Aorta (tissue), 5 donors: Measurements from ENCODE around the gene SCAF11. TPM values are rescaled to one million over a fixed set of nuclear protein-coding genes. Genes with fewer than 3 reads are reported as not detected.

Experiments
- ATAC-seq: fragments of 200-7000 bp; cut with Tn5 transposase; one replicate; pipeline ENCODE4 v1.9.1; 2022; ENCODE audit warnings: moderate library complexity; ENCODE audit not compliant: low FRiP score
- DNase-seq, 2 donors: peaks; one replicate each; pipeline ENCODE4 v3.0.0-alpha.2; 2020
- H3K27ac ChIP-seq, 2 donors: one replicate each; pipeline ENCODE4 v1.5.1; 2013; ENCODE audit warnings: low read length in 2 of 2, mild to moderate bottlenecking in 2 of 2, moderate library complexity in 2 of 2, control low read depth in 1 of 2, inconsistent platforms in 1 of 2, low read depth in 1 of 2
- H3K27me3 ChIP-seq, 2 donors: one replicate each; pipeline ENCODE4 v1.6.1; 2013; ENCODE audit warnings: control low read depth in 1 of 2, low read length in 1 of 2, mild to moderate bottlenecking in 1 of 2, moderate library complexity in 1 of 2; ENCODE audit not compliant: insufficient read depth in 2 of 2, control insufficient read depth in 1 of 2
- H3K36me3 ChIP-seq, 2 donors: one replicate each; pipeline ENCODE4 v1.6.1; 2013; ENCODE audit warnings: control low read depth in 1 of 2, low read length in 1 of 2, mild to moderate bottlenecking in 1 of 2; ENCODE audit not compliant: insufficient read depth in 2 of 2, control insufficient read depth in 1 of 2
- H3K4me1 ChIP-seq, 2 donors: one replicate each; pipeline ENCODE4 v1.6.1; 2013; ENCODE audit warnings: low read length in 2 of 2, control low read depth in 1 of 2, mild to moderate bottlenecking in 1 of 2, moderate library complexity in 1 of 2; ENCODE audit not compliant: insufficient read depth in 2 of 2, control insufficient read depth in 1 of 2
- H3K4me3 ChIP-seq, 2 donors: one replicate each; pipeline ENCODE4 v1.5.1; 2013; ENCODE audit warnings: low read length in 2 of 2, control low read depth in 1 of 2, mild to moderate bottlenecking in 1 of 2
- H3K9me3 ChIP-seq: one replicate; pipeline ENCODE4 v1.6.1; 2013; ENCODE audit warnings: mild to moderate bottlenecking, low read length; ENCODE audit not compliant: control insufficient read depth
- WGBS, 2 donors: extraction: QIAGEN DNeasy Blood & Tissue Kit; methylation state at CpG; one replicate each; pipeline ENCODE4 v1.1.7; 2013; 5-methylcytosine and 5-hydroxymethylcytosine counted together
- intact Hi-C, 2 donors: fragments of 100-400 bp; cut with DNase I; formaldehyde crosslinking; loops; one replicate each; pipeline versions ENCODE4 v1.14.2 to v1.15.0; 2022
- polyA plus RNA-seq, 2 donors: library from polyadenylated mRNA; stranded (reverse); fragments of 200-250 nt; gene quantifications; one replicate each; pipeline ENCODE4 v1.2.3, GENCODE V29; 2013
- total RNA-seq, 2 donors: library from RNA; stranded (reverse); fragmentation: NEBNext Ultra II Directional; extraction: Animal tissue kit (Norgen Biotek cat#: 25700); gene quantifications; one replicate each; pipeline ENCODE4 v1.2.1, GENCODE V29; 2021
- donor health status: healthy with polysubstance abuse.
- donor health status: Bipolar disorder and iron deficiency.
- donor health status: DM: no; HTN: no; CAD: no.
- donor health status: DM: no; HTN: no; CAD: no.
- donor health status: DM: yes; HTN: yes; CAD: no.

SCAF11 gene
- total and polyA plus RNA-seq, 4 donors, result 25.5 to 167 (median 87.4) TPM

DNA sequence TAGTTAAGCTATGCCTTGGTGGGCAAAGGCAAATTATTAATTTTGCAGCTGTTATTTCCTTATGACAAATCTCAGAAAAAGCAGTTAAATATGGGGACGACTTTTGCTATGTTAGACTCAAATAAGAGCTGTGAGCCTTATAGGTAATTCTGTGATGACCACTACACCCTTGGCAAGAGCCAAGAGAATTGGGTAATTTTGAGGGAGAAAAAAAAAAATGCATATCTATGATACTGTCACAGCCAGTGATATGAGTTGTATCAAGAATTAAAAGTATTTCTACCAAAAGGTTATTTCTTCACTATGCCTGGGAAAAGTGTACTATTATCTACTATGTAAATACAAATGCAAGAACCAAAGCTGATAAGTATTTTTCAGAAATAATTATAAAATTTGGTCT lies 43.9 kb downstream of the SCAF11 start:
- ATAC-seq (no peak), DNase-seq (no peak)
- 33 to 36% methylated on average over 1 of the region's 1 CpG for WGBS, 2 donors
- Histone ChIP-seq H3K36me3 (peaks cover 3% of the 10 kb centered on the region in 2 donors), H3K9me3 (no peaks in the 10 kb centered on the region), H3K4me3 (no peak overlapping the region), H3K4me1 (peaks cover 0 to 2% of the 10 kb centered on the region in 2 donors), H3K27me3 (no peaks in the 10 kb centered on the region), H3K27ac (no peak overlapping the region)
- intact Hi-C loops, result no loop called here

DNA sequence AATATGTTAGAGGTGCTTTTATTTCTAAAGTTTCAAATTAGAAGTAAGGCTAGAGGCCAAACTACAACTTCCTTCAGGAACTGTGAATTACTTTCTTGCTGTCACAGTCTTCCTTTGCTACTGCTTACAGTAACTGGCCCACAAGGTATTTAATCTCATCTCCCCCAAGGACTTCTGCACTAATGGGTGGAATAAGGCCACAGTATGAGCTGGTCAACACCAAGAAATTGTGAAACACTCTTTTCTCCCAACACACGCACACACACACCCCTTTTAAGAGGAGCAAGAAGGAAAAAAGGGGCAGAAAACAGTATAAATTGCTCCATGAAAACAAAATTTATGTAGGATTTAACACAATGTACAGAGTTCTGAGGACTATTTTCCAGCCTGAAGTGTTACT lies 45.6 kb downstream of the SCAF11 start:
- DNase-seq (no peak), ATAC-seq (no peak)
- intact Hi-C loops, result no loop called here
- H3K4me1 ChIP-seq, result peaks cover 0 to 2% of the 10 kb centered on the region in 2 donors
- no peak overlapping the region for H3K27ac ChIP-seq
- WGBS, 2 donors, result 62 to 83% methylated on average over 1 of the region's 1 CpG
- H3K4me3 ChIP-seq, result no peak overlapping the region
- H3K27me3 ChIP-seq, result no peaks in the 10 kb centered on the region
- no peaks in the 10 kb centered on the region for H3K9me3 ChIP-seq
- peaks cover 3 to 4% of the 10 kb centered on the region in 2 donors for H3K36me3 ChIP-seq

DNA sequence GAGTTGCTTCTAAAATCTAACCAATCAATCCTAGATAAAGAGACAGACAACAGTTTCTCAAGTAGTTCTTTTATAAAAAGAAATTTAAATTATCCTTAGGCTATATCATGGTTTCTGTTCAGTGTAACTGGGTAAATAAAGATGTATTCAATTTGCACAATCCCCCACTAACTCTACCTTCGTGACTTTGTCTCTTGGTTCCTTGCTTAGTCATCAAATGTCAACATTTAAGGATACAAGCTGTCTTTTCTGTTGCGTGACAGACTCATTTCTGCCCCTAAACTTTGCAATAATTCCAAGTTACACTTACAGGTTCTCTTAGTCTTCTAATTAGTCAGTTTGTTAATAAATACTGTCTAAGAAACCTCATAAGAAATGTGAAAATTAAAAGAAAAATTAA lies 50.6 kb downstream of the SCAF11 start:
- ATAC-seq (no peak), DNase-seq (no peak)
- intact Hi-C loops, result no loop called here
- H3K4me1 ChIP-seq, result peaks cover 0 to 2% of the 10 kb centered on the region in 2 donors
- no peaks in the 10 kb centered on the region for H3K27me3 ChIP-seq
- H3K9me3 ChIP-seq, result no peaks in the 10 kb centered on the region
- H3K4me3 ChIP-seq, result no peak overlapping the region
- 94 to 97% methylated on average over 2 of the region's 2 CpGs for WGBS, 2 donors
- H3K27ac ChIP-seq, result no peak overlapping the region
- peaks cover 4% of the 10 kb centered on the region in 2 donors for H3K36me3 ChIP-seq

DNA sequence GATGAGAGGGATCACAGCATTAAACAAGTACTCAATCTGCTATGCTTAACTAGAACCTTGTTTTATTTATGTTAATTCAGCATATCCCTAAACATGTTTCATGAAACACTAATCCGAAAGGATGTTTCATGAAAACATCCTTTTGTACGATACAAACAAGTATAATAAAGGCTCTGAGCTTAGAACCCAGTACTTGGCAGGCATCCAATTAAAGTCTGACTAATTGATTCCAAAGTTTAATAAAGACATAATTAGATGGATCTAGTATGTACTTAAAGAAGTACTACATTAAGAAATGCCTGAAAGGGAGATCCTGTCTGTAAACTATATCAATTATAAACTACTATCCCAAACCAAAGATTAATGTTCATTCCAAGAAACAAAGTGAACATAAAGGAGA lies 51.8 kb downstream of the SCAF11 start:
- intact Hi-C loops, result no loop called here
- 84 to 88% methylated on average over 2 of the region's 2 CpGs for WGBS, 2 donors
- Histone ChIP-seq H3K9me3 (no peaks in the 10 kb centered on the region), H3K27ac (no peak overlapping the region), H3K4me1 (peaks cover 1 to 2% of the 10 kb centered on the region in 2 donors), H3K27me3 (no peaks in the 10 kb centered on the region), H3K36me3 (peaks cover 4% of the 10 kb centered on the region in 2 donors), H3K4me3 (no peak overlapping the region)
- ATAC-seq (no peak), DNase-seq (no peak)

DNA sequence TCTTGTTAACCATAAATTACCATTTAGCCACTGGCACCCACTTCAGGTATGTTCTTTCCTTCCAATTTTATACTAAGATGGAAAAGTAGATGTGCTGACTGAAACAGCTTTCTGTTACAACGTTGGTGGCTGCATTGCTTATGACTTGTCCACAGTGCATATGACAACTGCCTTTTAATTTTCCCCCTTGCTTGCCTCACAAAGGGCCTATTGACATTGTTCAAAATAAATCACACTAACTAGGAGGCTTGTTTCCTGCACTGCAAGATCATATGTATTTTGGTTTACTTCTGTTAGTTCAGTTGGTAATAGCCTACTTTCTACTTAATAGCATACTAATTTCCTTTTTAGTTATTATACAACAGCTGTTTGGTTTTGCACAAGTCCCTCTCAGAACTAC lies 55.4 kb downstream of the SCAF11 start:
- DNase-seq (no peak), ATAC-seq (no peak)
- H3K4me3 ChIP-seq, result no peak overlapping the region
- intact Hi-C loops, result loop anchor here in 1 of 2 donors (5.0 kb wide), 1 partner anchor 52 kb away; no protein-coding TSS in a partner anchor
- peaks cover 0 to 4% of the 10 kb centered on the region in 2 donors for H3K36me3 ChIP-seq
- H3K9me3 ChIP-seq, result no peaks in the 10 kb centered on the region
- H3K27me3 ChIP-seq, result no peaks in the 10 kb centered on the region
- peaks cover 3 to 5% of the 10 kb centered on the region in 2 donors for H3K4me1 ChIP-seq
- WGBS, 2 donors, result 0 to 8% methylated on average over 1 of the region's 1 CpG
- no peak overlapping the region for H3K27ac ChIP-seq

DNA sequence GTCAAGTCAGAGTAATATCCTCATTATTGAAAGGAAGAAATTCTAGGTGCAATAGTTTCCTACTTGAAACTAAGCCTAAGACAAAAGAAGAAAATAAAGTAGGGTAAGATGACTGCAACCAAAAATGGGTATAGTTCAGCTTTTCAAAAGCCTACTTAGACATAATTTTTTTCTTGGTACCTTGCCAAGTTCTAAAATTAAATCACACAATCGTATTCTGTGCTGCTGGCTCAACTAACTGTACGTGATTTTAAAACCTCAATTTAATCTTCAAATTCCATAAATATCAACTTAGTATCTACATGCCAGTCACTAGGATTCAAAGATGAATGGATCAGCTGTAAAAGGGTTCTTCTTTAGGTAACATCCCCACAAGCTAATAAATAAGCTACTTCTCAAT lies 56.9 kb downstream of the SCAF11 start:
- 3 to 4% methylated on average over 2 of the region's 2 CpGs for WGBS, 2 donors
- DNase-seq (no peak), ATAC-seq (peak; percentile 7)
- Histone ChIP-seq H3K4me3 (no peak overlapping the region), H3K36me3 (peaks cover under 1 to 5% of the 10 kb centered on the region in 2 donors), H3K9me3 (no peaks in the 10 kb centered on the region), H3K27ac (peak overlapping the region in 1 of 2 donors; percentile 67), H3K4me1 (peaks cover 3 to 5% of the 10 kb centered on the region in 2 donors), H3K27me3 (no peaks in the 10 kb centered on the region)
- intact Hi-C loops, result loop anchor here in 1 of 2 donors (5.0 kb wide), 1 partner anchor 54 kb away; no protein-coding TSS in a partner anchor

DNA sequence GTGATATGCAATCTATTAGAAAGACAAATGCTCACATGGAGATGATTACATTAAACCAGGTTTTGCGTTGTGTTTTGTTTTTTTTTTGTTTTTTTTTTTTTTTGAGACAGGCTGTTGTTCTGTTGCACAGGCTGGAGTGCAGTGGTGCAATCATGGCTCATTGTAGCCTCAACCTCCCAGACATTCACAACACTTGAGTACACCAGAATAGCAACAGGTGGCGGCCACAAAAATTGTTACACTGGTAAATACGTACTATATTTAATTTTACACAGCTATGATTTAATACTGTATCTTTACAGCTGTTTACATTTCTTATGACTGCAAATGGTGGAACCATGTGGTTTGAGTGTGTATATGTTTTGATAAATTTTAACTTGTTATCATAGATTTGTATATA lies 60.0 kb downstream of the SCAF11 start:
- Histone ChIP-seq H3K9me3 (no peaks in the 10 kb centered on the region), H3K27ac (no peak overlapping the region), H3K27me3 (no peaks in the 10 kb centered on the region), H3K4me1 (peaks cover 3 to 5% of the 10 kb centered on the region in 2 donors), H3K36me3 (peaks cover 1 to 12% of the 10 kb centered on the region in 2 donors), H3K4me3 (no peak overlapping the region)
- 91 to 94% methylated on average over 3 of the region's 3 CpGs for WGBS, 2 donors
- no peak for ATAC-seq
- intact Hi-C loops, result loop anchor here in 1 of 2 donors (5.0 kb wide), 1 partner anchor 57 kb away; no protein-coding TSS in a partner anchor
- no peak for DNase-seq

DNA sequence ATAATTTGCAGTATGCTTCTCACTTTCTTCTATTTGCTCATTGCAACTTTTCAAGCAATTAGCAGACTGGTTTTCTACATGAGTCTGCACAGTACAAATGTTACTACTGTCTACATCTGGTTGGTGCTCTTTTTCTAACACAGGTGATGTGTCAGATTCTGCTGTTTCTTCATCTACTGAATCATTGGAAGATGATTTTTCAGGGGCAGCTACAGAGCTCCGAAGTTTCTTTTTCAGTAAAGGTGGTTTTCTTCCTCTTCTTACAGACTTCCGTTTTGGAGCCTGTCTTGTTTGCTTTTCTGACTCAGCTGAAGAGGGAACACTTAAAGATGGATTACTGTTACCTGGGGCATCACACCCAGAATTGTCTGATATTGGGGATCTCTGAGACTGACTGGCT lies 62.1 kb downstream of the SCAF11 start:
- intact Hi-C loops, result no loop called here
- peaks cover 2 to 4% of the 10 kb centered on the region in 2 donors for H3K4me1 ChIP-seq
- H3K9me3 ChIP-seq, result no peaks in the 10 kb centered on the region
- peaks cover 3 to 14% of the 10 kb centered on the region in 2 donors for H3K36me3 ChIP-seq
- H3K4me3 ChIP-seq, result no peak overlapping the region
- 86 to 91% methylated on average over 2 of the region's 2 CpGs for WGBS, 2 donors
- H3K27ac ChIP-seq, result no peak overlapping the region
- no peaks in the 10 kb centered on the region for H3K27me3 ChIP-seq
- ATAC-seq, result no peak
- DNase-seq, result no peak

DNA sequence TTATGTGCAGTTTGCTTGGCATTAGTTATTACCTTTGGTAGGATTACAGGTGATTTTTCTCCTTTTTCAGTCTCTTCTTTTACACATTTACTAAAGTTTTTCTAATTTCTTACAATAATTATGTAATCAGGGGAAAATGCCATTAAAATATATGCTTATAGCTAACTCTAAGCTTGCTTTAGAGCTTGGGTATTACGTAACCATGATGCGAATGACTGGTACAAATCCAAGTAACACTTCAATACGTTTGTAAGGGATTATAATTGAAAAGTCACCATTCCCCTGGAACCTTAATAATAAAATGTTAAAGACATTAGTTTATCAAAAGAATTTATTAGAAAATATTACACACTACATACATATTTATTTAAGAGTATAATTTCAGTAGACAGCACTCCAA lies 71.6 kb downstream of the SCAF11 start:
- ATAC-seq (no peak), DNase-seq (no peak)
- 76 to 81% methylated on average over 3 of the region's 3 CpGs for WGBS, 2 donors
- no peaks in the 10 kb centered on the region for H3K27me3 ChIP-seq
- no peaks in the 10 kb centered on the region for H3K36me3 ChIP-seq
- H3K4me3 ChIP-seq, result no peak overlapping the region
- H3K4me1 ChIP-seq, result no peaks in the 10 kb centered on the region
- H3K9me3 ChIP-seq, result no peaks in the 10 kb centered on the region
- no peak overlapping the region for H3K27ac ChIP-seq
- intact Hi-C loops, result no loop called here
